ENCODE results near the gene CACNA2D3. TPM values are rescaled to one million over a fixed set of nuclear protein-coding genes. Genes with fewer than 3 reads are reported as not detected.

CACNA2D3 gene
- total RNA-seq, 1 donor from 2014 or later: 17.2 TPM

DNA sequence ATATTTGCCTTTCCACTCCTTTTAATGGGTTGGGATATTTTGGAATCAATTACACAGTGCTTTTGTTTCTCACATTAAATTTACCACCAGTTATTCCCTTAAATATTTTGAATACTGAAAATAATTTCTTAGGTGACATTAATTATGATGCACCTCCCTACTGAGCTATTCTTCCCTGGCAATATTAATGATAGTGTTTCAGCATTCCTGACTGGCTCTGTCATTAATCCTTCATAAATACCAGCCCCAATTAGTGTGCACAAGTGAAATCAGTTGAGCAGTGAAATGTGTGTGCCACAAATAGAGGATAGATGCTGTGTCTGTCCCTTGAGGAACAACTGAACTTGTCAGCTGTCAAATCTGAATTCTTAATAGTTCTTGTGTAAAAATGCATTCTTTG, 304.0 kb downstream of the CACNA2D3 start:
- Histone ChIP-seq H3K4me3 (no peak overlapping the region), H3K27me3 (no peaks in the 10 kb centered on the region), H3K27ac (no peak overlapping the region), H3K9me3 (no peaks in the 10 kb centered on the region), H3K36me3 (no peaks in the 10 kb centered on the region), H3K4me1 (peaks cover 11% of the 10 kb centered on the region)
- DNase-seq (ENCODE audit: extremely low spot score in 2 of 2): no peak
- intact Hi-C loops (cut with DNase I): no loop called here
- TF ChIP-seq, protein P1, sequence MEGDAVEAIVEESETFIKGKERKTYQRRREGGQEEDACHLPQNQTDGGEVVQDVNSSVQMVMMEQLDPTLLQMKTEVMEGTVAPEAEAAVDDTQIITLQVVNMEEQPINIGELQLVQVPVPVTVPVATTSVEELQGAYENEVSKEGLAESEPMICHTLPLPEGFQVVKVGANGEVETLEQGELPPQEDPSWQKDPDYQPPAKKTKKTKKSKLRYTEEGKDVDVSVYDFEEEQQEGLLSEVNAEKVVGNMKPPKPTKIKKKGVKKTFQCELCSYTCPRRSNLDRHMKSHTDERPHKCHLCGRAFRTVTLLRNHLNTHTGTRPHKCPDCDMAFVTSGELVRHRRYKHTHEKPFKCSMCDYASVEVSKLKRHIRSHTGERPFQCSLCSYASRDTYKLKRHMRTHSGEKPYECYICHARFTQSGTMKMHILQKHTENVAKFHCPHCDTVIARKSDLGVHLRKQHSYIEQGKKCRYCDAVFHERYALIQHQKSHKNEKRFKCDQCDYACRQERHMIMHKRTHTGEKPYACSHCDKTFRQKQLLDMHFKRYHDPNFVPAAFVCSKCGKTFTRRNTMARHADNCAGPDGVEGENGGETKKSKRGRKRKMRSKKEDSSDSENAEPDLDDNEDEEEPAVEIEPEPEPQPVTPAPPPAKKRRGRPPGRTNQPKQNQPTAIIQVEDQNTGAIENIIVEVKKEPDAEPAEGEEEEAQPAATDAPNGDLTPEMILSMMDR (IDR thresholded peaks at IDR 0.05): no peak
- no peak for TF ChIP-seq POLR2AphosphoS5 (IDR thresholded peaks at IDR 0.05; ENCODE audit: insufficient read depth in 1 of 2, low read depth in 1 of 2)
- TF ChIP-seq POLR2A (IDR thresholded peaks at IDR 0.05): no peak

DNA sequence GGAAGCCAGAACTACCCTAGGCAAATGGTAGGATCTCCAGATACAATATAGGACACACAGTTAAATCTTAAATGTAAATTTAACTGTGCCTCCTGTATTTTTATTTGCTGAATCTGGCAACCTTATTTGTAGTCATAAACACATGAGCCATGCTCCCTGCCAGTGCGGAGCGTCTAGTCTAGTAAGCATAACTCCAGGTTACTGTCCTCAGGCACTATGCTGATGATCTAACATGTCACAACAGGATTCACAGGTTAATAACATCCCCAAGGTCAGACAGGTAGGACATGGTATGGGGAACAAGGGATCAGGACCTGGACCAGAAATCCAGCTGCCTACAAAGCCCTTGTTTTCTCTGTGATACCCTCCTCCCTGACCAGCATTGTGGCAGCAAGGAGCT, 305.1 kb downstream of the CACNA2D3 start:
- H3K36me3 ChIP-seq: no peaks in the 10 kb centered on the region
- H3K4me3 ChIP-seq: no peak overlapping the region
- H3K27ac ChIP-seq: no peak overlapping the region
- peaks cover 11% of the 10 kb centered on the region for H3K4me1 ChIP-seq
- TF ChIP-seq, protein P1 (IDR thresholded peaks at IDR 0.05): no peak
- no peak for TF ChIP-seq POLR2A (IDR thresholded peaks at IDR 0.05)
- TF ChIP-seq POLR2AphosphoS5 (IDR thresholded peaks at IDR 0.05; ENCODE audit: insufficient read depth in 1 of 2, low read depth in 1 of 2): no peak
- intact Hi-C loops (cut with DNase I): no loop called here
- H3K9me3 ChIP-seq: no peaks in the 10 kb centered on the region
- no peak for DNase-seq (ENCODE audit: extremely low spot score in 2 of 2)
- H3K27me3 ChIP-seq: no peaks in the 10 kb centered on the region

DNA sequence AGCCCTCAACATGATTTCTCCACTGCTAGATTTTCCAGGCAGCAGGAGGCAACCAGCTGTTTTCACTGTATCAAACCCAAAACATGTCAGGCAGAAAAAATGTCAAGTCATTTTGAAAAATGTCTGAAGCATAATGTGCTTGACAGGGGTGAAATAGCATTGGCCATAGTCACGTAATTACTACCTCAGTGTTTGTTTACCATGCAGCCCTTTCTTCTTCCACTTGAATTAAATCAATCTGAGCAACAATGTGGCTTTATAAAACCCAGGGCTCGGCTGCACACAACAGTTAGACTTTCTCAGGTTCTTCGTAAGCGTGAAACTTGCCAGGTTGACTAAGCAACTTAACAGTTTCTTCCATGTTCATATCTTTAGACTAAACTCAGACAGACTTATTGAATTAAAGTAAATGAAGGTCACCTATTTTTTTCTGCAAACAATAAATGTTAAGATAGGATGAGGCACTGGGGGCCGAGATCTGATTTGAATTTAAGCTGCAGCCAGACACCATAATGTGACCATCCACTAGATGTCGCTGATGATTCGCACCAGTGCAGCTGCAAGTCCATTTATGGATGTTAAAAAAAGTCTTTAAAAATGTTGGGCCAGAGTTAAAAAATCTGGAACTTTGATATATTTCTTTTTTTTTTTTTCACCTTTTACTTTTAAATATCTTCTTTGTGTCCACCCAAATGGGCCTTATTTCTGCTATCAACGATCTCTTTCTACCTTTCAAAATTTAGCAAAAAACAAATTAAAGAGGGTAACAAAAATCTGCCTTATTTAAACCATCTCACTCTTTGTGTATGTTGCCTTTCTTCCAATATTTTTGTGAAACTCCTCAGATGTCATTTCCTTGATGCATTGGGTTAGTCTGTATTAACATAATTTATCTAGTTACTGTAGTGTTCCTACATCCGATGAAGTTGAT, 305.9 kb downstream of the CACNA2D3 start:
- TF ChIP-seq POLR2AphosphoS5 (IDR thresholded peaks at IDR 0.05; ENCODE audit: insufficient read depth in 1 of 2, low read depth in 1 of 2) (no peak), POLR2A (IDR thresholded peaks at IDR 0.05) (no peak)
- TF ChIP-seq, protein P1 (IDR thresholded peaks at IDR 0.05): peak; percentile 55 to 76 (median 75)
- H3K27me3 ChIP-seq: no peaks in the 10 kb centered on the region
- H3K36me3 ChIP-seq: no peaks in the 10 kb centered on the region
- H3K4me3 ChIP-seq: no peak overlapping the region
- intact Hi-C loops (cut with DNase I): no loop called here
- H3K27ac ChIP-seq: no peak overlapping the region
- DNase-seq (ENCODE audit: extremely low spot score in 2 of 2): no peak
- no peaks in the 10 kb centered on the region for H3K9me3 ChIP-seq
- peaks cover 11% of the 10 kb centered on the region for H3K4me1 ChIP-seq

DNA sequence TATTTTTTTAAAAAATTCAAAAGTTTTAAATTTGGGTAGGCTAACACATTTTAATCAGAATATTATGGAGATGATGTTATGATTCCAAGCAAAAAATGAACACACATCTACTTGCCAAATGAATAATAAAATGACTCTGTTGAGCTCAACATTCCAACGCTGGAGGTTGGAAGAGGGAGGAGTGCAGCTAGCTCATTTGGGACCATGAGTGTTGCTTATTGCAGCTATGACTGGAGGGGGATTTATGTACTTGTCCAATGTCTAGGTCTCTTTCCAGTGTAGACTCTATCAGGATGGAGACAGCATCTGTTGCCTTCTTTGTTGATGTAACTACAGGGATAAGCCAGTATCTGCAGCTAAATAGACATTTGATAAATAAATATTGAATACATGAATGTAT, 310.6 kb downstream of the CACNA2D3 start:
- no peaks in the 10 kb centered on the region for H3K36me3 ChIP-seq
- no peaks in the 10 kb centered on the region for H3K9me3 ChIP-seq
- intact Hi-C loops (cut with DNase I): no loop called here
- TF ChIP-seq, protein P1 (IDR thresholded peaks at IDR 0.05): no peak
- H3K27ac ChIP-seq: no peak overlapping the region
- no peak overlapping the region for H3K4me3 ChIP-seq
- no peak for DNase-seq (ENCODE audit: extremely low spot score in 2 of 2)
- H3K4me1 ChIP-seq: peaks cover 8% of the 10 kb centered on the region
- H3K27me3 ChIP-seq: no peaks in the 10 kb centered on the region

DNA sequence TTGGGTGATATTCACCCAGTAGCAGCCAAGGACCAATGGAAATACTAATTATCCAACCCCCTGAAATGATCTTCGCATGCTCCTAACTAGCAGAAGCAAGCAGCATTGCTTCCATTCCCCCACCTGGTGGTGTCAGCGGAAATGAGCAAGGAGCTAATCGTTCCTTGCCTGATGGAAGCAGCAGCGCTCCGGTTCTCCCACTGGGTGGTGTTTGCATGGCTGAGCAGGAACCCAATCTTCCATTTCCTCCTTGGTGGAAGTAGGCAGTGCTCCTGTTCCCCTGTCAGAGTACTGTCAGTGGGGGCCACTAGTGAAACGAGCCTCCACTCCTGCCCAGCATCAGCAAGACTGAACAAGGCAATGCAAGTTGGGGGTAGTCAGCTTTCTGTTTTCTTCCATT, 311.5 kb downstream of the CACNA2D3 start:
- no peaks in the 10 kb centered on the region for H3K36me3 ChIP-seq
- H3K27me3 ChIP-seq: no peaks in the 10 kb centered on the region
- peaks cover 6% of the 10 kb centered on the region for H3K4me1 ChIP-seq
- no peak for TF ChIP-seq POLR2A (IDR thresholded peaks at IDR 0.05)
- TF ChIP-seq, protein P1 (IDR thresholded peaks at IDR 0.05): no peak
- TF ChIP-seq POLR2AphosphoS5 (IDR thresholded peaks at IDR 0.05; ENCODE audit: insufficient read depth in 1 of 2, low read depth in 1 of 2): no peak
- no peak overlapping the region for H3K4me3 ChIP-seq
- intact Hi-C loops (cut with DNase I): no loop called here
- no peak for DNase-seq (ENCODE audit: extremely low spot score in 2 of 2)
- H3K9me3 ChIP-seq: no peaks in the 10 kb centered on the region
- no peak overlapping the region for H3K27ac ChIP-seq
